Nucleus accumbens (tissue), 56 donors: ENCODE results near the gene PRKAA2.
"Not testable (repeated sequence)": the region's sequence is repeated elsewhere in the genome, so short reads cannot be mapped to it uniquely, and the experiment has no call there.

Source experiments
- DNase-seq, 56 donors: peaks; one replicate each; lab custom pipeline; 2025; lab: John Stamatoyannopoulos, UW

PRKAA2 gene

GRCh38 chr1:56644919-56645676 is at the start of gene PRKAA2:
Gene PRKAA2, plus strand, starts transcription at chr1:56645314. Its CDS starts 74 bp downstream, at chr1:56645388.
- DNase-seq = peak in 43 of 56 donors; percentile 5 to 82 (median 39)

GRCh38 chr1:56595397-56596191 is 49.5 kb upstream of the PRKAA2 start:
- DNase-seq = not testable (repeated sequence)

GRCh38 chr1:56610097-56610496 is 35.0 kb upstream of the PRKAA2 start:
- not testable (repeated sequence) for DNase-seq

- not testable (repeated sequence) for DNase-seq
Measured at GRCh38 chr1:56610770-56611169, 34.3 kb upstream of the PRKAA2 start.

GRCh38 chr1:56617141-56617540 is 28.0 kb upstream of the PRKAA2 start:
- no peak for DNase-seq

GRCh38 chr1:56625819-56626440 is 19.2 kb upstream of the PRKAA2 start:
- DNase-seq = no peak

- no peak for DNase-seq
Measured at GRCh38 chr1:56626546-56626945, 18.6 kb upstream of the PRKAA2 start.

GRCh38 chr1:56627019-56627635 is 18.0 kb upstream of the PRKAA2 start:
- DNase-seq = no peak

GRCh38 chr1:56627636-56628039 is 17.5 kb upstream of the PRKAA2 start:
- no peak for DNase-seq

- no peak for DNase-seq
Measured at GRCh38 chr1:56630786-56631185, 14.3 kb upstream of the PRKAA2 start.

GRCh38 chr1:56631901-56632300 is 13.2 kb upstream of the PRKAA2 start:
- DNase-seq = no peak

GRCh38 chr1:56634981-56635380 is 10.1 kb upstream of the PRKAA2 start:
- DNase-seq = no peak

- no peak for DNase-seq
Measured at GRCh38 chr1:56638248-56638647, 6.9 kb upstream of the PRKAA2 start.

- no peak for DNase-seq
Measured at GRCh38 chr1:56639211-56639610, 5.9 kb upstream of the PRKAA2 start.

- DNase-seq = no peak
Measured at GRCh38 chr1:56643661-56644060, 1.5 kb upstream of the PRKAA2 start.

GRCh38 chr1:56644064-56644918 is 823 bp upstream of the PRKAA2 start:
- DNase-seq = peak in 12 of 56 donors; percentile 5 to 77 (median 36)

GRCh38 chr1:56645677-56646305 is 677 bp downstream of the PRKAA2 start:
- peak in 26 of 56 donors; percentile 2 to 48 (median 20) for DNase-seq

GRCh38 chr1:56646611-56647010 is 1.5 kb downstream of the PRKAA2 start:
- no peak for DNase-seq

- no peak for DNase-seq
Measured at GRCh38 chr1:56647106-56647505, 2.0 kb downstream of the PRKAA2 start.
